ENCODE measurements around the gene RABGAP1L.
A peak's percentile ranks its signal among the peaks of the same experiment; 100 is the strongest.
"Not testable (repeated sequence)": the region's sequence is repeated elsewhere in the genome, so short reads cannot be mapped to it uniquely, and the experiment has no call there.

Gene RABGAP1L

DNA sequence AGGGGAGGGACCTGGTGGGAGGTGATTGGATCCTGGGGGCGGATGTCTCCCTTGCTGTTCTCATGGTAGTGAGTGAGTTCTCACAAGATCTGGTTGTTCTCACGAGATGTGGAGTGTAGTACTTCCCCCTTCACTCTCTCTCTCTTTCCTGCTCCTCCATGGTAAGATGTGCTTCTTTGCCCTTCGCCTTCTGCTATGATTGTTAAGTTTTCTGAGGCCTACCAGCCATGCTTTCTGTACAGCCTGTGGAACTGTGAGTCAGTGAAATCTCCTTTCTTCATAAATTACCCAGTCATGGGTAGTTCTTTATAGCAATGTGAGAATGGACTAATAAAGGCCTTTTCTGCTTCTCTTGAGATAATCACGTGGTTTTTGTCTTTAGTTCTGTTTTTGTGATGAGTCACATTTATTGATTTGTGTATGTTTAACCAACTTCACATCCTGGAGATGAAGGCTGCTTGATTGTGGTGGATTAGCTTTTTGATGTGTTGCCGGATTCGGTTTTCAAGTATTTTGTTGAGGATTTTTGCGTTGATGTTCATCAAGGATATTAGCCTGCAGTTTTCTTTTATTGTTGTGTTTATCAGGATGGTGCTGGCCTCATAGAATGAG lies 45.5 kb downstream of the RABGAP1L start:
- peak in 1 of 2 donors; percentile 6 for DNase-seq

DNA sequence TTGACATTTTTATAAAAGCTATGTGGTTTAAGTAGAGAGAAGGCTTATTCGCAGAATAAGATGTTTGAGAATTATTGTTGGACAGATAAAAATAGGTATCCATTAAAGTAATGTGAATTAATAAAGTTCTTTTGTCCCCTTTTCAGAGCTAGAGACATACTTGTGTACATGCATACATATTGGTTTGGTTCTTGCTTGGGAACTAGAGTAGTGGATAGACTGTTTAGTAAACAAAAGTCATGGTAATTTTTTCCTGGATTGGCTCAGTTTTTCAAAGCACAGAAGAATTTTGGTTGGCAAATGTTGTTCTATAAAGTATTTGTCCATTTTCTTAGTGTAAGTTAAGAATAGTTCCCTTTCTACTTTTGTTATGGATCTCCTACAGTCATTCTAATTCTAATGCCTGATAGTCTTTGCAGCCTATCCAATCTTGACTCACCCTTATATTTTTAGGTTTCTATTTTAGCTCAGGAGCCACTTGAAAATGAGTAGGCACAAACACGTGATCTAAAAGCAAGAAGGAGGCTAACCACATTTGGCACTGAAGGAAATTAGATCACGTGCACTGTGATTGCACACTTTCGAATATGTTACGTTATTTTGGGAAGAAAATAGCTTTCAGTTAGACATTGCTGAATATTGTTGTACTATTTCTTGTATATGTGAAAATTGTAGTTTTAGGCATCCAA lies 47.0 kb downstream of the RABGAP1L start:
- no peak for DNase-seq

DNA sequence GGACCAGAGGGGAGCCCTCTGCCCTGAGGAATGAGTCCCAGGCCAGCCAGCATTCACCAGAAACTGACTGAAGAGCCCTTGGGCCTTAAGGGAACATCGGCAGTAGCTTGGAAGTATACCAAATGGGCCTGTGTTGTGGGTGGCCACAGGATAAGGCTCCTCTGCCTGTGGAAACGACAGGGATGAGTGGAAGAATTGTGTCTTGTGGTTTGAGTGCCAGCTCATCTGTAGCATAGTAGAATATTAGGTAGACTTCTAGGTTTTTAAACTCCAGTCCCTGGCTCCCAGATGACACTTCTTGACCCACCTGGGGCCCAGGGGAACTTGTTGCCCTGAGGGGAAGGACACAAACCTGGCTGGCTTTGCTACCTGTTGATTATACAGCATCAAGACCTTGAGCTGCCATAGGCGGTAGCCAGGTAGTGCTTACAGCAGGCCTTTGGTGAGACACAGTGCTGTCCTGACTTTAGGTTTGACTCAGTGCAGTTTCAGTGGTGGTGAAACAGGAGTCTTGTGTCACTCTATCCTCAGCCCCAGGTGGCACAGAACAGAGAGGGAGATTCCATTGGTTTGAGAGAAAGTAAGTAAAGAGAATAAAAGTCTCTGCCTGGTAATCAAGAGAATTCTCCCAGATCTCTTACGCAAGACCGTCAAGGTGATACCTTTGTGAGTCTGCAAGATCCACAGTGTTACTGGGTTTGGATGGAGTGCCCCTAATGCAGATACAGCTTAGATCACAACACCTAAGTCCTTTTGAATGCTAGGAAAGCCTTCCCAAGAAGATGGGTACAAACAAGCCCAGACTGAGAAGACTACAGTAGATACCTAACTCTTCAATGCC lies 50.2 kb downstream of the RABGAP1L start:
- no peak for DNase-seq

DNA sequence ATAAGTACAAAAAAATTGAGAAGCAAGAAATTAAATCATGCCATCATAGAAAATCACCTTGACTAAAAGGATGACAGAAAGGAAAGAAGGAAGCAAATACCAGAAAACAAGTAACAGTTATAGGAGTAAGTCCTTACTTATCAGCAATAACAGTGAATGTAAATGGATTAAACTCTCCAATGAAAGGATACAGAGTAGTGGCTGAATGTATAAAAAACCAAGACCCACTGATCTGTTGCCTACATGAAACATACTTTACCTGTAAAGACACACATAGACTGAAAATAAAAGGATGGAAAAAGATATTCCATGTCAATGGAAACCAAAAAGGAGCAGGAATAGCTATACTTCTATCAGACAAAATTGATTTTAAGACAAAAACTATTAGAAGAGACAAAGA lies 52.2 kb downstream of the RABGAP1L start:
- no peak for DNase-seq

DNA sequence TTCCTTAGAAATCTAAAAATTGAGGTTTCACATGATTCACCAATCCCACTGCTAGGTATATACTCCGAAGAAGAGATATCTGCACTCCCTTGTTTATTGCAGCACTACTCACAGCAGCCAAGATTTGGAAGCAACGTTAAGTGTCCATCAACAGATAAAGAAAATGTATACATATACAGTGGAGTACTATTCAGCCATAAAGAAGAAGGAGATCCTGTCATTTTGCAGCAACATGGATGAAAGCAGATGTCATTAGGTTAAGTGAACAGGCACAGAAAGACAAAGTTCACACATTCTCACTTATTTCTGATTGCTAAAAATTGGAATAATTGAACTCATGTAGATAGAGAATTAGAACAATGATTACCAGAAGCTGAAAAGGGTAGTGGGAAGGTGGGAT lies 56.4 kb downstream of the RABGAP1L start:
- no peak for DNase-seq

DNA sequence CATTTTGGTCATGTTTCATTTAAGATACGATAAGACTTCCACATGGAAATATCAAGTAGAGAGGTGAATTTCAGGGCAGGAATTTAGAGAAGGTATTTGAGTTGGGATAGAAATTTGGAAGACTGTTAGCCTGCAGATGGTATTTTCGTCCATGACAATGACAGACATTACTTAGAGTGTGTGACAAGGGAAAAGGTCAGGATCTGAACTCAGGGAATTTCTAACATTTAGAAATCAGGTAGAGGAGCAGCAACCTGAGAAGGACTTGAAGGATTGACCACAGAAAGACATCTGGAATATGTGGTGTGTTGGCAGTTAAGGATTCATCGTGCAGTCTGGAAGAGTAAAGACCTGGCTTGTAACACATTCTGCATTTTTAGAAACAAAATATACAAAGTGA lies 57.9 kb downstream of the RABGAP1L start:
- no peak for DNase-seq

DNA sequence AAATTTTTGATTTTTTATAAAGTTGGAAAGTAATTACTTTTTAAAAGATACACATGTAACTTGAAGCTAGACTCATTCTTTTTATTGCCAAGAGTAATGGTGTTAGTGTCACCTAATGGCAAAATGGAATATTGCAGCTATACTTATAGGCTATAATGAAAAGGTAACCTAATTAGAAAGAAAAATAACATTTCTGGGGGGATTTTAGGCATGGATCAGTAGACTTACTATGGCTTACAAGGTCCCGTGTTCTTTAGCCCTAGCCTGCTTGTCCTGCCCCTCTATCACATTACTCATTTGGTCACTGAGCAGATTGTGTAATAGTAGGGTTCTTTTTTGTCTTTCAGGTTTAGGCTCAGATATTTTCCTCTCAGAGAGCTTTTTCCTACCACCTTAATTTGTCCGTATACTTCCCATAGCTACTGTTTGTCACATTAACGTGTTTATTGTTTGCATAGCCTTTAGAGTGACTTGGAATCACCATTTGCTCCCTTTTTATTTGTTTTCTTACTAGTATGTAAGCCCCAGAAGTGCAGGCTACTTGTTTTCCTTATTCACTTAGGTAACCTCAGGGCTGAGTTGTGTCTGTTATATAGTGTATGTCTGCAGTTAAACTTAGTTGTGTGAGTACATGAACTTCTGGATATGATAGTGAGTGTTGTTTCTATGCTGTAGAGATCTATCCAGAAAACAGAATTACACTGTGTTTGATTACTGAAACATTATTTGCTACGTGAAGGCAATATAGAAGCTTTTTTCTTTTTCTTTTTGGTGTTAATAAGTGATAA lies 58.7 kb downstream of the RABGAP1L start:
- no peak for DNase-seq

DNA sequence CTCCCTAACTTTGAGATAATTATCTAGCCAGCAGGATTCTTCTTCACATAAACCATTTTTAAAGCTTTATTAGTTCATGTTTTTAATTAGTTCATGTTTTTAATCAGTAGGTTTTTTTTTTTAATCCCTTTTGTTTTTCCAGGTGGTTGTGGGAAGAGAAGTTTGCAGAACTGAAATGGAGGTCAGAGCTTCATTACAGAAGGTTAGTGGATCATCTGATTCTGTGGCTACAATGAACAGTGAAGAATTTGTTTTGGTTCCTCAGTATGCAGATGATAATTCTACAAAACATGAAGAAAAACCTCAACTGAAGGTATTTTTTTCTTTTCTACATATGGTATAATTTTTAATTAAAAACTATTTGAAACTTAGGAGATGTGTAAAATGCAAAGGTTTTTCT lies 59.7 kb downstream of the RABGAP1L start:
- DNase-seq, result no peak

DNA sequence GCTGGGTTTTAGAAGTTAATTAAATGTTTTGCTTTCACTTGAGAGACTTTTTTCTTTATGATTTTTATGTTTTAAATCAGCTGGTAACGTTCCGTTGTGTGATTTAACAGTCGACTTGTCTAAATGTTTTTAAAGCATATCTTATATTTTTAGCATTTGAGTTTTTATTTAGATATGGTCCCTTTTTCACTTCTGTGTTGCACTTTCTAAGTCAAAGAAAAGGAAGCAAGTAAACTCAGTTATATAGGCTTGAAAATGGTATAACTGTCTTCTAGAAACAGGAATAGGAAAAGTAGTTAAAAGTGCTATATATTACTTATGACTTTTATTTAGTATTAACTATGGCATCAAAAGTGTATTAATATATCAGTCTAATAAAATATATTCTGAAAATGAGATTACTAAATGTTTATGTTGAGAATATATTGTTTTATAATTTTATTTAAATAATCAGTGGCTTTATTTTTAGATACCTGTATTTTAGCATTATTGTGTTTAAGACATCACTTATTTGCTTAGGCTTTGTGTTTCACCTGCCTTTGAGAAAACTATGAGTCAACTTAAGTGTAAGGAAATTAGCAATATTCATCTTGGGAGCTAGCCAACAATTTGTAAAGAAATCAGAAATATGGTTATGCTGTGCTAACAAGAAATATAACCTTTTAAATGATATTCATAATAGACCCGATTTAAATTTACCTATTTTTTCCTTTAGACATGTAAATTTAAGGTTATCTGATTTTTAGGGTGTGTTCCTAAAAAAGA lies 60.5 kb downstream of the RABGAP1L start:
- no peak for DNase-seq

DNA sequence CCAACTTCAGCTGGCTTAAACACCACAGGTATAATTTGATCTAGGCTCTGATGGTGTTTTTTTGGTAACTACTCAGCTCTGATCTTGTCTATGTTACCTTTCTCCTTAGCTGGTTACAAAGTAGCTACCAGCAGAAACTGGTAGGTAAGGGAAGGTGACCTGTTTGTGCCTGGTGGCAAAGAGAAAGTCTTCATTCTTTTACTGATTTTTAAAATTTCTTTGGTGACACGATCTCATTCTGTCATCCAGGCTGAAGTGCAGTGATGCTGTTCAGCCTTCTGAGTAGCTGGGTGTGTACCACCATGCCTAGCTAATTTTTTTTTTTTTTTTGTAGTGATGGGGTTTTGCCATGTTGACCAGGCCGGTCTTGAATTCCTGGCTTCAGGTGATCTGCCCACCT lies 62.4 kb downstream of the RABGAP1L start:
- DNase-seq, result no peak

DNA sequence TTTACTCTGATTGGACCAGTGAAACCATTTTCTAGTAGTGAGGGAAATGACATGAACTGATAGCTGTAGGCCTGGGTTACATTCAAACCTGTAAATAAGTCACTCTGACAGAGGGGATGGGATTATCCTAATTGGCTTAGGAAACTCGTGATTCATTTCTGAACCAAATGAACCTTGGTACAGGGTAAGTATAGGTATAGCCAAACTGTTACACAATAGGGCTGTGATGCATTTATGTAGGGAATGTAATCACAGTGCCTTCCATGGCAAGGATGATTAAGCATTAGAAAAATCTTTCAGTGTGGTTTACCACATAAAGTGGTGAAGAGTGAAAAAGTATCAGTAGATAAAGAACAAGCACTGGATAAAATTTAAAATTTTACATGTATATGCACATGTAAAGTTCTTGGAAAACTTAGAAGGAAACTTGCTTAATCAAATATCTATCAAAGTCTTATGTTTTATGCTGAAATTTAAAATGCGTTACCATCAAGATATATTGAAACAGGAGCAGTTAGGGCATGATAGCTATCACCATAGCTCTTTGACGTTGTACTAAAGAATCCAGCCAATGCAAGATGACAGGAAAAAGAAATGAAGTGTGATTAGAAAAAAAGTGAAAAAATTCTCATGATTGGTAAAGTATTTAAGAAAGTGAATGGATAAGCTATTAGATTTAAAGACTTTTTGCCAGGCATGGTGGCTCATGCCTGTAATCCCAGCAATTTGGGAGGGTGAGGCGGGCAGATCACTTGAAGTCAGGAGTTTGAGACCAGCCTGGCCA lies 63.0 kb downstream of the RABGAP1L start:
- no peak for DNase-seq

DNA sequence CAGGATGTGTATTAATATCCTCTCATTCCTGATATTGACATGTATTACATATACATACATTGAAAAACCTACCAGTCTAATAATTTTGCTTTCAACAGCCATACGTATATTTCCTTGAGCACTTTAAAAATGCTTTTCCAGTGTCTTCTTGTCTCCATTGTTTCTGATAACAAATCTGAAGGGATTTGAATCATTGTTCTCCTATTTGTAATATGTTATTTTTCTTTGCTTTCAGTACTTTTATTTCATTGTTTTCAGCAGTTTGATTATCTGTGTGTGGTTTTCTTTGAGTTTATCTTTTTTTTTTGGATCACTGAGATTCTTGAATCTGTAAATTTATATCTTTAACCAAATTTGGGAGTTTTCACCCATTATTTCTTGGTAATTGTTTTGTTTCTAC lies 65.3 kb downstream of the RABGAP1L start:
- DNase-seq, result no peak

DNA sequence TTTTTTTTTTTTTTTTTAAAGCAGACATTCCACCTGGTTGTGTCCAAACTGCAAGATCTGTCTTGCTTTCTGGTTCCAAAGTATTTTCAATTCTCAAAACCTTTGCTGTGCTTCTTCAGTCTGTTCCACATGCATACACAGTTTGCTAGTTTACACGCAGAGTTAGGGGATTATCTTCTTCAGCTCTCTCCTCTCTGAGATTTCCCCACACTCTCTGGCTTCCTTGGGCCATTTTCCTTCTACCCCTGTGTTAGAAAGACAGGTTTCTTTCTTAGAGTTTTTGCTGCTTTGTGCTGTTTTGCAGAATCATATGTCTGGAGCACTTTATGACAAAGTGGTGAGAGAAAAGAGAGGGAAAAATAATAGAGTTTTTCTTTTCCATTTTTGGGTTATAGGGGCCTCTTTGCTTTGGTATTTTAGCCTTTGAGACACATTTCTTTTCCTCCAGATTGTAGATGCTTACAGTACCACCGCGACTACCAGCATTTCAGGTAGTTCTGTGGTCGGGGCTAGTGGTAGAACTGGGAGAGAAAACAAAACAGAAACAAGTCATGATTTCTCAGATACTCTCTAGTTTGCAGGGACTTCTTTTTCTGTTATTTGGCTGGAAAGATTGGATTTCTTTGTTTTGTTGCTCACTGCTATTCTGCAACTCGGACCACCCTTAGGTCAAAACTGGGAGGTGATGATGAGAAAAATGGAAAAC lies 66.3 kb downstream of the RABGAP1L start:
- DNase-seq, result no peak

DNA sequence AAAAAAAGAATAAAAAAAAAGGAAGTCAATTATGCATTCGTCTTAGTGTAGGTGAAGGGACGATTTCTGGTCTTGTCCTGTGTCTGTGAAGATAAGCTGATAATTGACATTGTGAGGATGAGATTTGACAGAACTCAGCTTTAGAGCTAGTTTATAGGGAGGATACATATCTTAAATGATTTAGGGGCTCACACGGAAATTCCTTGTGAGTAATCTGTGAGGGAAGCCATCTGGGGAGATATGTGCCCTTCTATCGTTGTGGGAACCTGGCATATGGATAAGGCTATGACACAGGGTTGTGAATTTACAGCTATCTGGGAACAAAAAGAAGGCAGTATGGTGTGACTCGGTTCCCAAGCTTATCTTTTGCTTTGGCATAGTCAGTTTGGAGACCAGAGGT lies 71.1 kb downstream of the RABGAP1L start:
- no peak for DNase-seq

DNA sequence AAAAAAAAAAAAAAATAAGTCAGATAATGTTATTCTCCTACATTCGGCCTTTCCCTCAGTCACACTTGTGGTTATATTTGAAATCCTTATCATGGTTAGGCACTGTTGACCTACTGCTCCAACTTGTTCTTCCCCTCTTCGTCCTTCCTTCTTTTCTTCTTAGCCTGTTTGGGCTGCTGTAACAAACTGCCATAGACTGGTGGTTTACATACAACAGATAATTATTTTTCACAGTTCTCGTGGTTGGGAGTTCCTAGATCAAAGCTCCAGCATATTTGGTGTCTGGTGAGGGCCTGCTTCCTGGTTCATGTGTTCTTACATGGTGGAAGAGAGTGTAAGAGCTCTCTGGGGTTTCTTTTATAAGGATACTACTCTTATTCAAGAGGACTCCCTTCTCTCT lies 73.4 kb downstream of the RABGAP1L start:
- no peak for DNase-seq

DNA sequence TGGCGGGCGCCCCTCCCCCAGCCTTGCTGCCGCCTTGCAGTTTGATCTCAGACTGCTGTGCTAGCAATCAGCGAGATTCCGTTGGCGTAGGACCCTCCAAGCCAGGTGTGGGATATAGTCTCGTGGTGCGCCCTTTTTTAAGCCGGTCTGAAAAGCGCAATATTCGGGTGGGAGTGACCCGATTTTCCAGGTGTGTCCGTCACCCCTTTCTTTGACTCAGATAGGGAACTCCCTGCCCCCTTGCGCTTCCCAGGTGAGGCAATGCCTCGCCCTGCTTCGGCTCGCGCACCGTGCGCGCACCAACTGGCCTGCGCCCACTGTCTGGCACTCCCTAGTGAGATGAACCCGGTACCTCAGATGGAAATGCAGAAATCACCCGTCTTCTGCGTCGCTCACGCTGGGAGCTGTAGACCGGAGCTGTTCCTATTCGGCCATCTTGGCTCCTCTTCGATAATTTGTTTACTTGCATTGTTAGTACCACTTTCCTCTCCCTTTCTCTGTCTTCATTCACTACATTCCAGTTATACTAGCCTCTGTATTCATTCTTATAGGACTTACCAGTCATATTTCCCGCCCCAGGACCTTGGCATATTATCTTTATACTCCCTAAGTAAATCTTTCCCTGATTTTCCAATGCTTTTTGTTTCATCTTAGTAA lies 79.7 kb downstream of the RABGAP1L start:
- not testable (repeated sequence) for DNase-seq

DNA sequence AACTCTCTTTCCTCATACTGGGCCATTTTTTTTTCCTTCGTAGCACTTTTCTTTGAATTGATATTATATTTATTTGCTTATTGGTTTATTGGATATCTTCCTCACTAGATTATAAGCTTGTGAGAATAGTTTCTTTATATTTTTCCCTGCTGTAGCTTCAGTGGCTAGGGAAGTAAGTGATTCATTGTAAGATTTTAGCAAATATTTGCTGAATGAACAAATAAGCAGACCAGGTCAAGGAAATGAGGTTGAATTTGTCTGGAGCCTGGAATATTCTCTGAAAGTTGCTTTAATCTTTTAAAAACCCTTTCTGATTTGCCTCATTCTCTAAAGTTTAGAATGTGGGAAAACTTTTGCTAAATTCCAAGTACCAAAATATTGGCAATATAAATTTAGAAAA lies 80.2 kb downstream of the RABGAP1L start:
- DNase-seq, result no peak

DNA sequence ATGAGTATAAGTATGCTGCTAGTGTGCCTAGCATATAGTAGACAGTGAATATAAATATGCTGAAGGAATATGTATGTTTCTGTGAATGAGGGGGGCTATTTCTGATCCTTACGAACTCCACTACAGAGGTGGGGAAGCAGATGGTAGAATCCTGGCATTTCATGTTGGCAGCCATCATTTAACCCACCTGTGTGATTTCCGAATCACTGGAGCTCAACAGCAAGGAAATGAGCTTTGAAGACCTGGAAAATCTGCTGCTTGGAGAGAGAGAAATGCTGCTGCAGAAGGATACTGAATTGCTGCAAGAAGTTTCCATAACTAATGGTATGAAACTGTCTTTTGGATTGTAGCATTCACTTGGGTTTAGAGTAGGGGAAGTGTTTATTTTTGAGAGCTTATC lies 83.5 kb downstream of the RABGAP1L start:
- DNase-seq, result no peak

DNA sequence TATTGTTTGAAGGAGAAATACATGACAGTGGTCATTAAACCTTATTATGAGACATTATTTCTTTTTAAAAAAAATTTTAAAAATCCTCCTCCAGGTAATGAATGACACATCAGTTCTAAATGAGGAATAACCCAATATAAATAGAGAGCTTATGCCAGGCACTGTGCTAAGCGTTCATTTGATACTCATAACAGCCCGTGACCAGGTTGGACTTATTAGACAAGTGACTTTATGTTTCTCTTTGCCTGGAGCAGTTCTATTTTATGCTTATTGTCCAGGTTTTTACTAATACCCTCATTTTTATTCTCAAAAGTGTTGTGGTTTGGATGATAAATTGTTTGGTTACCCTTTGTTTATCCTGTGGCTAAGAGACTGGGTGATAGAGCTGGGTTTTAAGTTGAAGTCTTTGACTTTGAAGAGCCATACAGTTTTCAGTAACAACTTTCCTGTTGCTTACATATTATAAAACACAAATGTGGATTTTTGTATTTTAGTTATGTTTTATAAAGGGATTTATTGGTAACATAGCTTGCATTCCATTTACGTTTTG lies 84.2 kb downstream of the RABGAP1L start:
- DNase-seq, result no peak

DNA sequence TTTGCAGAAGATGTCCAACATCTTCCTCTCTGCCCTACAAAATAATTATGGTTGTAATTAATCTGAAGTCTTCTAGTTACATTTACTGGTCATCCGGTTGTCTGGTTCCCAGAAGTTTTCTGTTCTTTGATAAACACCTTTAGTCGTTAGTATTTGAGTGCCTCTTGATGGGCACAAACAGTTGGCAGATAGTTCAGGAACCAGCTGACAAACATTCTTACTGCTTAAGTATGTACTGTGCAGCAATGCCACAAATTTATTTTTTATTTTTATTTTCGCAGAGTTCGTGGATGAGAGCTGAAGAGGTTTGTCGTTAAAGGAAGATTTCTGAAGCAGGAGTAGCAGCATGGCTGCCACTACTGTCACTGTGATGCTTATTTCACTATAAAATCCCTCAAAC lies 84.7 kb downstream of the RABGAP1L start:
- DNase-seq, result no peak

All from activated CD4-positive, alpha-beta T cell treated with anti-CD3 and anti-CD28 coated beads for 4 hours (primary cell).